ENCODE measurements around the gene BTBD8.

DNA sequence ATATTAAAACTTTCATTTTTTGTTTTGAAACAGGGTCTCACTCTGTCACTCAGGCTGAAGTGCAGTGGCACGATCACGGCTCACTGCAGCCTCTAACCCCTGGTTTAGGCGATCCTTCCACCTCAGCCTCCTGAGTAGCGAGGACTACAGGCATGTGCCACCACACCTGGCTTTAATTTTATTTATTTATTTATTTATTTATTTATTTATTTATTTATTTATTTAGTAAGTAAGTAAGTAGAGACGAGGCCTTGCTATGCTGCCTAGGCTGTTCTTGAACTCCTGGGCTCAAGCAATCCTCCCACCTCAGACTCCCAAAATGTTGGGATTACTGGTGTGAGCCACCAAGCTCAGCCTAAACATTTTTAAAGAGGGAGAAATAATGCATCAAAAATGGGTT, 3.8 kb upstream of the BTBD8 start:
- no peak for TF ChIP-seq RFX5 (IDR thresholded peaks at IDR 0.05; ENCODE audit: low read length)
- TF ChIP-seq CHD2 (IDR thresholded peaks at IDR 0.05; ENCODE audit: low read length, partially characterized antibody) = no peak
- TF ChIP-seq CTCF (IDR thresholded peaks at IDR 0.05) = no peak
- TF ChIP-seq SMC3 (IDR thresholded peaks at IDR 0.05; ENCODE audit: low read depth, low read length) = no peak
- TF ChIP-seq EZH2phosphoT487 (IDR thresholded peaks at IDR 0.05; ENCODE audit: borderline replicate concordance, low read depth) = no peak
- TF ChIP-seq RAD21 (IDR thresholded peaks at IDR 0.05; ENCODE audit: low read length) = no peak
- TF ChIP-seq REST (IDR thresholded peaks at IDR 0.05; ENCODE audit: low read depth, low read length) = no peak
- no peak for TF ChIP-seq YY1 (IDR thresholded peaks at IDR 0.05; ENCODE audit: low read depth)
- no peak for TF ChIP-seq POLR2AphosphoS5 (IDR thresholded peaks at IDR 0.05; ENCODE audit: low read depth, low read length)
- no peak for TF ChIP-seq GATA2 (CRISPR knock-in tag; IDR thresholded peaks at IDR 0.05)
- TF ChIP-seq, protein P1, sequence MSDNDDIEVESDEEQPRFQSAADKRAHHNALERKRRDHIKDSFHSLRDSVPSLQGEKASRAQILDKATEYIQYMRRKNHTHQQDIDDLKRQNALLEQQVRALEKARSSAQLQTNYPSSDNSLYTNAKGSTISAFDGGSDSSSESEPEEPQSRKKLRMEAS (IDR thresholded peaks at IDR 0.05; ENCODE audit: low read depth) = no peak
- TF ChIP-seq NRF1 (IDR thresholded peaks at IDR 0.05; ENCODE audit: low read depth, low read length) = no peak
- no peak for TF ChIP-seq EP300 (IDR thresholded peaks at IDR 0.05; ENCODE audit: borderline replicate concordance in 1 of 2, low read depth in 1 of 2, low read length in 1 of 2)
- TF ChIP-seq, protein P2, sequence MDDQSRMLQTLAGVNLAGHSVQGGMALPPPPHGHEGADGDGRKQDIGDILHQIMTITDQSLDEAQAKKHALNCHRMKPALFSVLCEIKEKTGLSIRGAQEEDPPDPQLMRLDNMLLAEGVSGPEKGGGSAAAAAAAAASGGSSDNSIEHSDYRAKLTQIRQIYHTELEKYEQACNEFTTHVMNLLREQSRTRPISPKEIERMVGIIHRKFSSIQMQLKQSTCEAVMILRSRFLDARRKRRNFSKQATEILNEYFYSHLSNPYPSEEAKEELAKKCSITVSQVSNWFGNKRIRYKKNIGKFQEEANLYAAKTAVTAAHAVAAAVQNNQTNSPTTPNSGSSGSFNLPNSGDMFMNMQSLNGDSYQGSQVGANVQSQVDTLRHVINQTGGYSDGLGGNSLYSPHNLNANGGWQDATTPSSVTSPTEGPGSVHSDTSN (IDR thresholded peaks at IDR 0.05) = no peak

Measured in SK-N-SH (cell line).